ENCODE measurements around the gene CHKB. TPM values are rescaled to one million over a fixed set of nuclear protein-coding genes. Genes with fewer than 3 reads are reported as not detected.
A peak's percentile ranks its signal among the peaks of the same experiment; 100 is the strongest.

The CHKB gene
- total RNA-seq, 2 experiments from 2014 or later: 85.8 to 100 TPM

DNA sequence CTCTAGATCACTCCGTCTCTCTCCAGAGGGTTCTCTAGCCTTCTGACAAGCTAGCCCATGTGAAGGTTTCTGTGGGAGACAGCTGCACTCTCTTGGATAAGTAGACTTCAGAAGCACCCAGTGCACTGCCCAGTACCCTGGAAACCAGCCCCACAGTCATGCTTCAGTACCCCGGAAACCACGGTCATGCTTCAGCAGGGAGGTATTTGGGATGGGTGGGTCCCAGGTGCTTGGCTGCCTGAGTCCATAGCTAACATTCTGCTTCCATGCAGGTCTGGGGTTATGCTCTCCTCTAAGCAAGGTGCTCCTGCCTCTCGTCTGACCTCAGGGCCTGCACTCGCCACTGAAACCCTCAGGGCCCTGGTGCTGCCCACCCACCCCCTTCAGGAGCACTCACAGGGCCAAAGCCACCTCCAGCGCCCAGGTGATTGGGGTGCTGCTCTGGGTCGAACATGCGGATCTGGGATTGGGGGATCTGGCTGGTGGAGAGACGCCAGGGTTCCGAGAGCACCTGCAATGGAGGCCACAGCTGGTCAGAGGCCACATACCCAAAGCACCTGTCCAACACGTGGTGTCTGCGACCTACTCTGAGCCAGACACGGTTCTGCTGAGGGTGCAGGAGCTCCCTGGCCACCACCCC is 12.6 kb downstream of the CHKB start:
- Histone ChIP-seq H3K9me2 (ENCODE audit: insufficient read depth, low read length) (no peaks in the 10 kb centered on the region), H3K79me2 (ENCODE audit: insufficient read depth, low read depth, low read length) (no peaks in the 10 kb centered on the region), H3K4me2 (ENCODE audit: low read length) (peak overlapping the region; percentile 47), H3K27ac (ENCODE audit: low read depth, low read length, poor library complexity, severe bottlenecking) (peak overlapping the region; percentile 29), H3K9me3 (ENCODE audit: low read length) (no peaks in the 10 kb centered on the region), H2AFZ (ENCODE audit: low read length) (no peak overlapping the region), H3K36me3 (ENCODE audit: insufficient read depth, low read length) (peaks cover 72% of the 10 kb centered on the region), H4K20me1 (ENCODE audit: insufficient read depth, low read length) (no peaks in the 10 kb centered on the region), H3K4me1 (ENCODE audit: insufficient read depth, low read length, poor library complexity, severe bottlenecking) (peaks cover 26% of the 10 kb centered on the region), H3K4me3 (ENCODE audit: low read depth, low read length, poor library complexity, severe bottlenecking) (no peak overlapping the region)
- DNase-seq (ENCODE audit: low spot score): peak; percentile 67
- BruUV-seq (replicated peaks): no TSS peak
- ChIA-PET CTCF (ENCODE audit: unreplicated experiment) (no interaction called here), POLR2A (interaction anchor here (0.7 kb wide), 1 partner anchor 37 kb away, joined by 3 read pairs; no protein-coding TSS in a partner anchor)
- intact Hi-C loops (cut with micrococcal nuclease; ENCODE audit: unreplicated experiment): no loop called here
- TF ChIP-seq EZH2phosphoT487 (IDR thresholded peaks at IDR 0.05; ENCODE audit: borderline replicate concordance, low read depth, low read length): no peak
- TF ChIP-seq CTCF (conservative IDR thresholded peaks at IDR 0.05; ENCODE audit: low read length): no peak

DNA sequence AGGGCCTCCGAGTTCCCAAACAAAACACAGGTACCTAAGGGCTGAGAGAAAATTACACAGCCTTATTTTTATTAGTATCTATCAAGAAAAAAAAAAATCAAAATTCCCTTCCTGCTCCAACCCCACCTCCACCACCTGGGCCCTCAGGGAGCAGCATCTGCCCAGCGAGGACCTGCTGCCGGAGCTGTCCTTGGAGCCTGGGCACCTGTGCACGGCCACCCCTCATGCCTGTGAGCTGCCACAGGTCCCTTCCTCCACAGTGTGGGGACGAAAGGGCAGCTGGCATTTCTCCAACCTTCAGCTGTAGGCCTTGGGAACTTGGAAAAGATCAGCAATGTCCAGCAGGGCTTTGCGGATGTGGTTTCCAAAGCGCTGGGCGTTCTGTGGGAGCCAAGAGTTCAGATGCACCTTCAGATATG is 13.6 kb downstream of the CHKB start:
- Histone ChIP-seq H3K79me2 (ENCODE audit: insufficient read depth, low read depth, low read length) (no peaks in the 10 kb centered on the region), H3K9me2 (ENCODE audit: insufficient read depth, low read length) (no peaks in the 10 kb centered on the region), H3K4me2 (ENCODE audit: low read length) (no peak overlapping the region), H3K9me3 (ENCODE audit: low read length) (no peaks in the 10 kb centered on the region), H3K4me1 (ENCODE audit: insufficient read depth, low read length, poor library complexity, severe bottlenecking) (peaks cover 26% of the 10 kb centered on the region), H3K36me3 (ENCODE audit: insufficient read depth, low read length) (peaks cover 67% of the 10 kb centered on the region), H4K20me1 (ENCODE audit: insufficient read depth, low read length) (no peaks in the 10 kb centered on the region), H3K27ac (ENCODE audit: low read depth, low read length, poor library complexity, severe bottlenecking) (no peak overlapping the region), H3K4me3 (ENCODE audit: low read depth, low read length, poor library complexity, severe bottlenecking) (no peak overlapping the region), H2AFZ (ENCODE audit: low read length) (no peak overlapping the region)
- BruUV-seq (replicated peaks): no TSS peak
- DNase-seq (ENCODE audit: low spot score): no peak
- ChIA-PET CTCF (ENCODE audit: unreplicated experiment) (interaction anchor here (0.6 kb wide), 1 partner anchor 52 kb away, joined by 3 read pairs; no protein-coding TSS in a partner anchor), POLR2A (no interaction called here)
- TF ChIP-seq CTCF (conservative IDR thresholded peaks at IDR 0.05; ENCODE audit: low read length): no peak
- TF ChIP-seq EZH2phosphoT487 (IDR thresholded peaks at IDR 0.05; ENCODE audit: borderline replicate concordance, low read depth, low read length): no peak
- intact Hi-C loops (cut with micrococcal nuclease; ENCODE audit: unreplicated experiment): no loop called here

- intact Hi-C loops (cut with micrococcal nuclease; ENCODE audit: unreplicated experiment): no loop called here
These were observed 14.0 kb downstream of the CHKB start for GRCh38 chr22:50568626-50569025.

More at GRCh38 chr22:50568626-50569025, 14.0 kb downstream of the CHKB start:
- no peak overlapping the region for H3K4me2 ChIP-seq (ENCODE audit: low read length)
- H4K20me1 ChIP-seq (ENCODE audit: insufficient read depth, low read length): no peaks in the 10 kb centered on the region
- H3K36me3 ChIP-seq (ENCODE audit: insufficient read depth, low read length): peaks cover 63% of the 10 kb centered on the region
- DNase-seq (ENCODE audit: low spot score): no peak
- no peak for TF ChIP-seq CTCF (conservative IDR thresholded peaks at IDR 0.05; ENCODE audit: low read length)
- no peak for TF ChIP-seq EZH2phosphoT487 (IDR thresholded peaks at IDR 0.05; ENCODE audit: borderline replicate concordance, low read depth, low read length)
- POLR2A ChIA-PET: no interaction called here
- CTCF ChIA-PET (ENCODE audit: unreplicated experiment): interaction anchor here (0.6 kb wide), 1 partner anchor 52 kb away, joined by 3 read pairs; no protein-coding TSS in a partner anchor
- H3K4me3 ChIP-seq (ENCODE audit: low read depth, low read length, poor library complexity, severe bottlenecking): no peak overlapping the region
- BruUV-seq (replicated peaks): no TSS peak
- H3K4me1 ChIP-seq (ENCODE audit: insufficient read depth, low read length, poor library complexity, severe bottlenecking): peaks cover 26% of the 10 kb centered on the region
- no peaks in the 10 kb centered on the region for H3K9me3 ChIP-seq (ENCODE audit: low read length)
- H3K9me2 ChIP-seq (ENCODE audit: insufficient read depth, low read length): no peaks in the 10 kb centered on the region
- no peak overlapping the region for H2AFZ ChIP-seq (ENCODE audit: low read length)
- H3K27ac ChIP-seq (ENCODE audit: low read depth, low read length, poor library complexity, severe bottlenecking): no peak overlapping the region
- no peaks in the 10 kb centered on the region for H3K79me2 ChIP-seq (ENCODE audit: insufficient read depth, low read depth, low read length)

All from OCI-LY7 (cell line).